GM23248 (cell line): ENCODE measurements around the gene NUP210.

ENCODE experiments used
- EZH2 ChIP-seq: fragments of 200-600 bp; sonication (generic); IDR thresholded peaks from 2 replicates; pipeline ENCODE4 v1.6.1; 2018; ENCODE audit warnings: antibody characterized with exemption, mild to moderate bottlenecking; ENCODE audit not compliant: insufficient read depth, poor library complexity, severe bottlenecking
- EZH2phosphoT487 ChIP-seq: fragments of 200-600 bp; sonication (generic); IDR thresholded peaks from 2 replicates; pipeline ENCODE4 v1.6.1; 2018; ENCODE audit warnings: antibody characterized with exemption, moderate library complexity, mild to moderate bottlenecking, low read depth; ENCODE audit not compliant: insufficient read depth

DNA sequence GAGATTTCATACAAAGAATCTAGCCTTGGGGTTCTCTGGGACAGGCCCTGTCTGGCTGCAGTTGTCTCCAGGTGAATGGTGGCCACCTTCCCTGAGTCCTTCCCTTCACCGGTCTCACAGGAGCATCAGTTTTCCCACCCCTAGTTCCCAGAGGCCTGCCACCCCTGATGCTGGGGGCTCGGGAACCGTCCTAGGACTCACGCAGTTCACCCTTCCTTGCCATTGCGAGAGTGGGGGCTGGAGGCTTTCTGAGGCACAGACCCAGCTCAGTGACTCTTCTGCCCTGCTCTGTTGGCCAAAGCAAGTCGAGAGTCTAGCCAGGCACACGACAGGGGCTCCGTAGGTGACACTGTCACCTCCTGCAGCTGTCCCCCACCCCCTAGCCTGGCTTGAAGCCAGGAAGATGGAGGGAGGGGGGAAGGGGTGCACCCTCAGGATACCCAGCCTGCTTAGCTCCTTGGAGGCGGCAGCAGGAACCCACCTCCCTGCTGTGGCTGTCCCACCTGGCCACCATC, 130.3 kb downstream of the NUP210 start:
- TF ChIP-seq EZH2phosphoT487, result no peak
- no peak for TF ChIP-seq EZH2
